A549 (cell line): ENCODE results near the gene PIAS2. TPM values are rescaled to one million over a fixed set of nuclear protein-coding genes. Genes with fewer than 3 reads are reported as not detected.
"Not testable (repeated sequence)": the region's sequence is repeated elsewhere in the genome, so short reads cannot be mapped to it uniquely, and the experiment has no call there.

Experiments
- ATAC-seq, 2 experiments: fragments of 200-7000 bp in 1 of 2; fragments of >200 bp in 1 of 2; cut with Nextera tagmentation in 1 of 2; cut with Tn5 transposase in 1 of 2; 3 replicates each; pipeline versions ENCODE4 v1.8.0 to v1.9.1; 2018 to 2020; ENCODE audit warnings: mild to moderate bottlenecking in 1 of 2, moderate library complexity in 1 of 2
- CTCF ChIA-PET: fragments of 300-600 bp; sonication (Branson Sonifier 250); formaldehyde crosslinking; extraction: SDS; loops from one replicate; lab custom pipeline; 2021; ENCODE audit warnings: antibody characterized with exemption, inconsistent platforms; lab: Yijun Ruan, JAX
- POLR2A ChIA-PET: fragments of 350-600 bp; formaldehyde crosslinking; extraction: SDS; loops from one replicate; lab custom pipeline; 2021; ENCODE audit warnings: antibody characterized with exemption, inconsistent platforms; lab: Yijun Ruan, JAX
- DNase-seq, 2 experiments: peaks; one replicate each; pipeline versions ENCODE4 v3.0.0 to v3.0.0-alpha.2; 2011 to 2016; ENCODE audit warnings: low read depth in 1 of 2, low spot score in 1 of 2
- FAIRE-seq: peaks from 2 replicates; lab custom pipeline; 2011; peaks lifted over from hg19 to GRCh38; lab: Jason Lieb, UNC
- H3K27ac ChIP-seq, 2 experiments: fragments of >200 bp; sonication (Bioruptor Twin); formaldehyde crosslinking; 3 replicates each; pipeline ENCODE4 v1.5.1; 2016 to 2017
- H3K4me1 ChIP-seq: fragments of >200 bp; sonication (Bioruptor Twin); formaldehyde crosslinking; 3 replicates; pipeline ENCODE4 v1.6.1; 2016
- H3K4me2 ChIP-seq: fragments of >200 bp; sonication (Bioruptor Twin); formaldehyde crosslinking; 3 replicates; pipeline ENCODE4 v1.6.1; 2016
- H3K4me3 ChIP-seq: fragments of >200 bp; sonication (Bioruptor Twin); formaldehyde crosslinking; 3 replicates; pipeline ENCODE4 v1.5.1; 2016
- H3K9me3 ChIP-seq: fragments of >200 bp; sonication (Bioruptor Twin); formaldehyde crosslinking; 3 replicates; pipeline ENCODE4 v1.6.1; 2016
- BHLHE40 ChIP-seq: IDR thresholded peaks from 2 replicates; pipeline ENCODE4 v1.6.1; 2012; ENCODE audit warnings: low read depth, low read length, inconsistent platforms
- CBX2 ChIP-seq: fragments of 200-600 bp; sonication (generic); IDR thresholded peaks from 2 replicates; pipeline ENCODE4 v1.6.1; 2016; ENCODE audit warnings: low read depth, mild to moderate bottlenecking, borderline replicate concordance
- CEBPB ChIP-seq, 2 experiments: fragments of >200 bp in 1 of 2; sonication (Bioruptor Twin) in 1 of 2; formaldehyde crosslinking in 1 of 2; IDR thresholded peaks; 2 replicates each; pipeline ENCODE4 v1.6.1; 2012 to 2016
- CHD4 ChIP-seq: fragments of 200-600 bp; sonication (generic); IDR thresholded peaks from 2 replicates; pipeline ENCODE4 v1.6.1; 2016; ENCODE audit warnings: antibody characterized with exemption, mild to moderate bottlenecking, borderline replicate concordance
- CTCF ChIP-seq: fragments of >200 bp; sonication (Bioruptor Twin); formaldehyde crosslinking; IDR thresholded peaks from 3 replicates; pipeline ENCODE4 v1.5.1; 2016
- EHF ChIP-seq: fragments of 250-450 bp; sonication (Bioruptor Pico); IDR thresholded peaks from 2 replicates; pipeline ENCODE4 v1.5.0; 2020; ENCODE audit warnings: mild to moderate bottlenecking
- EHMT2 ChIP-seq: fragments of 200-600 bp; sonication (generic); IDR thresholded peaks from 2 replicates; pipeline ENCODE4 v1.6.1; 2016; ENCODE audit warnings: antibody characterized with exemption, low read depth, mild to moderate bottlenecking, moderate library complexity
- FOSL2 ChIP-seq, 2 experiments: fragments of 450-650 bp in 1 of 2; fragments of >200 bp in 1 of 2; sonication (Bioruptor Twin) in 1 of 2; formaldehyde crosslinking; IDR thresholded peaks; 2 replicates each; pipeline versions ENCODE4 v1.5.0 to v1.6.1; 2016 to 2020; ENCODE audit warnings: mild to moderate bottlenecking in 1 of 2, moderate library complexity in 1 of 2
- FOXS1 ChIP-seq: fragments of 250-450 bp; sonication (Bioruptor Pico); IDR thresholded peaks from 2 replicates; pipeline ENCODE4 v1.5.0; 2020; ENCODE audit warnings: mild to moderate bottlenecking, moderate library complexity
- GATA3 ChIP-seq: IDR thresholded peaks from 2 replicates; pipeline ENCODE4 v1.6.1; 2012; ENCODE audit warnings: borderline replicate concordance
- HDAC2 ChIP-seq: fragments of 200-600 bp; sonication (generic); IDR thresholded peaks from 2 replicates; pipeline ENCODE4 v1.6.1; 2016
- HMGXB4 ChIP-seq: fragments of 250-450 bp; sonication (Bioruptor Pico); IDR thresholded peaks from 2 replicates; pipeline ENCODE4 v1.5.0; 2021; ENCODE audit warnings: mild to moderate bottlenecking, moderate library complexity, borderline replicate concordance
- HOXA7 ChIP-seq: fragments of 250-450 bp; sonication (Bioruptor Pico); IDR thresholded peaks from 2 replicates; pipeline ENCODE4 v1.5.0; 2020; ENCODE audit warnings: mild to moderate bottlenecking, moderate library complexity
- JUNB ChIP-seq: fragments of >200 bp; sonication (Bioruptor Twin); formaldehyde crosslinking; IDR thresholded peaks from 2 replicates; pipeline ENCODE4 v1.6.1; 2016
- MAFK ChIP-seq: fragments of 450-650 bp; IDR thresholded peaks from 2 replicates; pipeline ENCODE4 v1.6.1; 2014; ENCODE audit not compliant: partially characterized antibody
- MAX ChIP-seq: IDR thresholded peaks from 2 replicates; pipeline ENCODE4 v1.6.1; 2012
- NPAS2 ChIP-seq: fragments of 250-450 bp; sonication (Bioruptor Pico); IDR thresholded peaks from 2 replicates; pipeline ENCODE4 v1.8.0; 2022; ENCODE audit warnings: mild to moderate bottlenecking, moderate library complexity, borderline replicate concordance
- PBX3 ChIP-seq: IDR thresholded peaks from 2 replicates; pipeline ENCODE4 v1.6.1; 2012
- POLR2A ChIP-seq: IDR thresholded peaks from 2 replicates; pipeline ENCODE4 v1.6.1; 2012; ENCODE audit warnings: mild to moderate bottlenecking, low read length
- POLR2AphosphoS2 ChIP-seq: conservative IDR thresholded peaks from 2 replicates; pipeline ENCODE4 v1.6.1; 2012; ENCODE audit warnings: low read length, improper control_type of control experiment, inconsistent platforms
- RAD21 ChIP-seq, 2 experiments: fragments of >200 bp in 1 of 2; sonication (Bioruptor Twin) in 1 of 2; formaldehyde crosslinking in 1 of 2; IDR thresholded peaks in 1 of 2; conservative IDR thresholded peaks in 1 of 2; 2 replicates in 1 of 2; 3 replicates in 1 of 2; pipeline ENCODE4 v1.6.1; 2012 to 2018; ENCODE audit warnings: inconsistent platforms in 1 of 2
- RNF2 ChIP-seq: fragments of 200-600 bp; sonication (generic); IDR thresholded peaks from 2 replicates; pipeline ENCODE4 v1.6.1; 2016; ENCODE audit warnings: low read depth, mild to moderate bottlenecking, antibody characterized with exemption, moderate library complexity, borderline replicate concordance
- TFCP2L1 ChIP-seq: fragments of 250-450 bp; sonication (Bioruptor Pico); IDR thresholded peaks from 2 replicates; pipeline ENCODE4 v1.5.0; 2021; ENCODE audit warnings: mild to moderate bottlenecking
- TP53 ChIP-seq: fragments of 250-450 bp; sonication (Bioruptor Pico); IDR thresholded peaks from 2 replicates; pipeline ENCODE4 v1.5.0; 2021; ENCODE audit warnings: mild to moderate bottlenecking, moderate library complexity
- ZFP36 ChIP-seq: fragments of 450-650 bp; IDR thresholded peaks from 2 replicates; pipeline ENCODE4 v1.6.1; 2014; ENCODE audit warnings: borderline replicate concordance; ENCODE audit not compliant: partially characterized antibody
- ZSCAN20 ChIP-seq: fragments of 250-450 bp; sonication (Bioruptor Pico); IDR thresholded peaks from 2 replicates; pipeline ENCODE4 v1.8.0; 2022; ENCODE audit warnings: mild to moderate bottlenecking, moderate library complexity
- WGBS: methylation state at CpG from one replicate; pipeline ENCODE4 v1.1.6; 2017; ENCODE audit errors: missing lambda C conversion rate; 5-methylcytosine and 5-hydroxymethylcytosine counted together
- polyA plus RNA-seq, 4 experiments: library from polyadenylated mRNA; depleted of rRNA in 3 of 4; stranded (reverse); fragments of >200 nt; fragmentation: RNase III in 1 of 4; extraction: RNeasy Plus Mini Kit Qiagen cat#74134 plus additional on column Dnase treatment in 1 of 4; gene quantifications; 2 replicates in 3 of 4; 3 replicates in 1 of 4; pipeline ENCODE4 v1.2.3, GENCODE V29; 2011 to 2017

The PIAS2 gene
- polyA plus RNA-seq, 2 of the 4 experiments (the other 2 are of a cell fraction): 6.7 to 6.8 TPM

DNA sequence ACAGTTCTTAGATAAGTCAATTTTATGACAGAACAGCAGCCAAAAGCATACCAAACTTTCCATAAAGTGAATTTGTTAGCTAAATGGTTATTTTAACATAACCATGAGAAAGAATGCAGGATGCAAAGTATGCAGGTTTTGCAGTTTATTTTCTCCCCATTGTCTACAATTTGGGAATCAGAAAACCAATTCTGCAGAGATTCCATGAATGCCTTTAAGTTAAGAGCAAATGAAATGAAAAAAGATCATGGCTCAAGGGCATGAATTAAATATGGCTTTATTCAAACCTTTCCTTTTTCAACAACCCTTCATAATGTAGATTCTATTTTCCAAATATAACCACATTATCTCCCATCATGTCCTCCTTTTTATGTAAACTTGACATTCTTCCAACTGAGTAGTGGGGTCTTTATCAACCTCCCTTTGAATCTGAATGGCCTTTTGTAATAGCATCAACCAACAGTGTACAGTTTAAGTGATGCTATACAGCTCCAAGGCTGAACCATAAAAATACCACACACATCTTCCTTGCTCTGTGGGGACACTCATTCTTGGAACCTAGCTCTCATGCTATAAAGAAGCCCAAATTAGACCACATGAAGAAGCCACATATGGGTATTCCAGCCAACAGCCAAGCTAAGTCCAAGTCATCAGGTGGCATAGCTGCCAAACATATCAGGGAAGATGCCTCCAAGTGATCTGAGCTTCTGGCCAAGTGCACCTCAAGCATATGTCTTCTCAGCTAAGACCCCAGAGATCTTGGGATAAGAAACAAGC, 49.8 kb downstream of the PIAS2 start (continued):
- TF ChIP-seq ZFP36 (no peak), RAD21 (conservative IDR thresholded peaks at IDR 0.05 in 1 of 2, IDR thresholded peaks at IDR 0.05 in 1 of 2) (no peak)
- TF ChIP-seq, all 56 proteins: peak for 0

DNA sequence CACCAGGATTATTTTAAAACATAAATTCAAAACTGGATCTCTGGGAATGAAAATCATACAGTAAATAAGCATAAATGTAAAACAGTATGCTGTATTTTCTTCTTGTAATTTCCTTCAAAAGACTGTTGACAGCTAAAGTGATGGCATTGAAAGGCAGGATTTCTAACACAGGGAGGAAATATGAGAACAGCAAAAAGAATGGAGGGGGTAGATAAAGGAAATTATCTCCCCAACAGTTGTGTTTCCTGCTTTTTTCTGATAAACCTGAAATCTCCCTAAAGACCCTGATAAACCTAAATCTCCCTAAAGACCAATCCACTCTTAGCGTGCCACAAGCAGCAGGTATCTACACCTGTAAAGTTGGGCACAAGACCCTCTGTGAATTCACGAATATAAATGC, 50.8 kb downstream of the PIAS2 start:
- 90% methylated on average over 2 of the region's 2 CpGs for WGBS
- no peaks in the 10 kb centered on the region for H3K4me1 ChIP-seq
- DNase-seq (no peak), FAIRE-seq (no peak), ATAC-seq (no peak)
- no peaks in the 10 kb centered on the region for H3K9me3 ChIP-seq
- H3K4me3 ChIP-seq: no peak overlapping the region
- ChIA-PET CTCF (no interaction called here), POLR2A (no interaction called here)
- H3K27ac ChIP-seq: no peak overlapping the region
- H3K4me2 ChIP-seq: no peak overlapping the region
- no peak for TF ChIP-seq CBX2
- TF ChIP-seq FOXS1 (CRISPR knock-in tag): no peak
- TF ChIP-seq CEBPB (IDR thresholded peaks at IDR 0.05): no peak
- TF ChIP-seq BHLHE40: no peak
- TF ChIP-seq HMGXB4: no peak
- no peak for TF ChIP-seq NPAS2 (CRISPR knock-in tag)

DNA sequence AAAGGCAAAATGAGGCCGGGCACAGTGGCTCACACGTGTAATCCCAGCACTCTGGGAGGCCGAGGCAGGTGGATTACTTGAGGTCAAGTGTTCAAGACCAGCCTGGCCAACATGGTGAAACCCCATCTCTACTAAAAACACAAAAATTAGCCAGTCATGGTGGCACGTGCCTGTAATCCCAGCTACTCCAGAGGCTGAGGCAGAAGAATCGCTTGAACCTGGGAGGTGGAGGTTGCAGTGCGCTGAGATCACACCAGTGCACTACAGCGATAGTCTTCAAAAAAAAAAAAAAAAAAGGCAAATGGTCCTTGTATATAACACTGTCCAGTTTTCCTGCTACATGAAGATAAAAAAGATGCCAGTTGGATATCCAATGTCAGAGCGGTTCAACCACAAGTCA, 52.1 kb downstream of the PIAS2 start:
- H3K27ac ChIP-seq, CTCF ChIA-PET, DNase-seq, H3K4me2 ChIP-seq, H3K9me3 ChIP-seq, H3K4me1 ChIP-seq, H3K4me3 ChIP-seq, POLR2A ChIA-PET, ATAC-seq, FAIRE-seq: not testable (repeated sequence)
- 94% methylated on average over 8 of the region's 8 CpGs for WGBS

GRCh38 chr18:46859855-46860254, 57.5 kb downstream of the PIAS2 start:
- ATAC-seq: no peak
- H3K27ac ChIP-seq: no peak overlapping the region
- H3K4me1 ChIP-seq: no peaks in the 10 kb centered on the region
- TF ChIP-seq MAFK (no peak), JUNB (no peak), PBX3 (no peak), GATA3 (no peak), HOXA7 (no peak)
- ChIA-PET CTCF (no interaction called here), POLR2A (no interaction called here)
- DNase-seq: no peak
- no peak for FAIRE-seq
- no peak overlapping the region for H3K4me2 ChIP-seq
- H3K4me3 ChIP-seq: no peak overlapping the region
- WGBS: 92% methylated on average over 2 of the region's 2 CpGs
- no peaks in the 10 kb centered on the region for H3K9me3 ChIP-seq

DNA sequence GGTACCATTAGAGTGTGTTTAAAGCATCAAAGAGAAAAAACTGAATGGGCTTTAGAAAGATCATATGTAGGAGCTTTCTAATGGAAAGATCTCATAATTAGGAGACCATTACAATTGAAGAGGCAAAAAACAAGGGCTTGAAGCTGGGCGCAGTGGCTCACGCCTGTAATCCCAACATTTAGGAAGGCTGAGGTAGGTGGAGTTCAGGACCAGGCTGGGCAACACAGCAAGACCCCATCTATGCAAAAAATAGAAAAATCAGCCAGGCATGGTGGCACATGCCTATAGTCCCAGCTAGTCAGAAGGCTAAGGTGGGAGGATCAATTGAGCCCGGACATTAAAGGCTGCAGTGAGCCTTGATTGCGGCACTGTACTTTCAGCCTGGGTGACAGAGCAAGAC, 59.0 kb downstream of the PIAS2 start:
- no peak for ATAC-seq
- ChIA-PET POLR2A (no interaction called here), CTCF (no interaction called here)
- Histone ChIP-seq H3K9me3 (no peaks in the 10 kb centered on the region), H3K4me2 (no peak overlapping the region), H3K27ac (no peak overlapping the region), H3K4me1 (no peaks in the 10 kb centered on the region), H3K4me3 (no peak overlapping the region)
- 91% methylated on average over 4 of the region's 4 CpGs for WGBS
- FAIRE-seq: no peak
- DNase-seq: no peak
- no peak for TF ChIP-seq MAX
- no peak for TF ChIP-seq CHD4
- TF ChIP-seq HDAC2: no peak
- TF ChIP-seq FOSL2 (IDR thresholded peaks at IDR 0.05): no peak
- TF ChIP-seq FOSL2 (CRISPR knock-in tag; IDR thresholded peaks at IDR 0.05): no peak
- TF ChIP-seq POLR2AphosphoS2: no peak
- no peak for TF ChIP-seq CTCF
- no peak for TF ChIP-seq EHF
- no peak for TF ChIP-seq TP53 (CRISPR knock-in tag)
- TF ChIP-seq RNF2: no peak
- no peak for TF ChIP-seq RAD21 (conservative IDR thresholded peaks at IDR 0.05 in 1 of 2, IDR thresholded peaks at IDR 0.05 in 1 of 2)
- TF ChIP-seq POLR2A: no peak
- TF ChIP-seq EHMT2: no peak
- TF ChIP-seq ZSCAN20 (CRISPR knock-in tag): no peak
- TF ChIP-seq TFCP2L1 (CRISPR knock-in tag): no peak
